Ureter (tissue), 1 donor: ENCODE results near the gene BBS1. TPM values are rescaled to one million over a fixed set of nuclear protein-coding genes. Genes with fewer than 3 reads are reported as not detected.
"Not testable (repeated sequence)": the region's sequence is repeated elsewhere in the genome, so short reads cannot be mapped to it uniquely, and the experiment has no call there.

Source experiments
- DNase-seq: peaks from one replicate; pipeline ENCODE4 v3.0.0-alpha.2; 2020; ENCODE audit warnings: low spot score
- total RNA-seq: library from RNA; stranded (reverse); gene quantifications from one replicate; pipeline ENCODE4 v1.2.4, GENCODE V29; 2023
- donor health status: DM: yes; HTN: yes; CAD: no.

BBS1 gene
- total RNA-seq, 1 donor from 2014 or later, result 59.8 TPM

- DNase-seq, result no peak
Observed at GRCh38 chr11:66524304-66525040, 14.0 kb downstream of the BBS1 start.

GRCh38 chr11:66529069-66529468, 18.6 kb downstream of the BBS1 start:
- DNase-seq, result no peak

- no peak for DNase-seq
Observed at GRCh38 chr11:66529655-66530054, 19.2 kb downstream of the BBS1 start.

GRCh38 chr11:66530927-66531709, 20.7 kb downstream of the BBS1 start:
- DNase-seq, result no peak

- no peak for DNase-seq
Observed at GRCh38 chr11:66531841-66532240, 21.4 kb downstream of the BBS1 start.

- no peak for DNase-seq
Observed at GRCh38 chr11:66532784-66533183, 22.3 kb downstream of the BBS1 start.

GRCh38 chr11:66539170-66539869, 28.9 kb downstream of the BBS1 start:
- no peak for DNase-seq

- no peak for DNase-seq
Observed at GRCh38 chr11:66539870-66540213, 29.4 kb downstream of the BBS1 start.

GRCh38 chr11:66540598-66540997, 30.2 kb downstream of the BBS1 start:
- not testable (repeated sequence) for DNase-seq

- no peak for DNase-seq
Observed at GRCh38 chr11:66541892-66542291, 31.5 kb downstream of the BBS1 start.

GRCh38 chr11:66542362-66542761, 31.9 kb downstream of the BBS1 start:
- no peak for DNase-seq

- DNase-seq, result no peak
Observed at GRCh38 chr11:66543263-66544107, 33.0 kb downstream of the BBS1 start.

GRCh38 chr11:66544952-66545351, 34.5 kb downstream of the BBS1 start:
- not testable (repeated sequence) for DNase-seq

GRCh38 chr11:66545701-66546367, 35.4 kb downstream of the BBS1 start, which contains the start of gene ZDHHC24:
Gene ZDHHC24, minus strand, starts transcription at chr11:66546048. Its CDS starts 45 bp downstream, at chr11:66546003.
- DNase-seq, result peak; percentile 96

- DNase-seq, result no peak
Observed at GRCh38 chr11:66546368-66546965, 36.0 kb downstream of the BBS1 start, which contains the start of gene ACTN3. Gene ACTN3, plus strand, starts transcription at chr11:66546903. Its CDS starts 35 bp downstream, at chr11:66546938.

- DNase-seq, result no peak
Observed at GRCh38 chr11:66546966-66547661, 36.7 kb downstream of the BBS1 start.

GRCh38 chr11:66547662-66548009, 37.2 kb downstream of the BBS1 start:
- DNase-seq, result no peak

- no peak for DNase-seq
Observed at GRCh38 chr11:66548041-66548440, 37.6 kb downstream of the BBS1 start.

GRCh38 chr11:66548774-66549630, 38.6 kb downstream of the BBS1 start:
- DNase-seq, result no peak
